ENCODE data around the gene FBXO3. TPM values are rescaled to one million over a fixed set of nuclear protein-coding genes. Genes with fewer than 3 reads are reported as not detected.
"Not testable (repeated sequence)": the region's sequence is repeated elsewhere in the genome, so short reads cannot be mapped to it uniquely, and the experiment has no call there.

FBXO3 gene
- total RNA-seq, 2 experiments from 2014 or later: 12.1 to 21.3 TPM

- Histone ChIP-seq H3K4me1 (ENCODE audit: insufficient read depth, low read length, poor library complexity, severe bottlenecking) (no peaks in the 10 kb centered on the region), H3K27ac (ENCODE audit: low read depth, low read length, poor library complexity, severe bottlenecking) (no peak overlapping the region), H3K79me2 (ENCODE audit: insufficient read depth, low read depth, low read length) (no peaks in the 10 kb centered on the region), H4K20me1 (ENCODE audit: insufficient read depth, low read length) (no peaks in the 10 kb centered on the region), H3K4me3 (ENCODE audit: low read depth, low read length, poor library complexity, severe bottlenecking) (no peak overlapping the region), H2AFZ (ENCODE audit: low read length) (no peak overlapping the region), H3K9me2 (ENCODE audit: insufficient read depth, low read length) (no peaks in the 10 kb centered on the region), H3K36me3 (ENCODE audit: insufficient read depth, low read length) (peaks cover 11% of the 10 kb centered on the region), H3K9me3 (ENCODE audit: low read length) (no peaks in the 10 kb centered on the region), H3K4me2 (ENCODE audit: low read length) (no peak overlapping the region)
- BruUV-seq (replicated peaks): no TSS peak
- intact Hi-C loops (cut with micrococcal nuclease; ENCODE audit: unreplicated experiment): no loop called here
- POLR2A ChIA-PET: interaction anchor here (0.9 kb wide), 1 partner anchor 33 kb away, joined by 4 read pairs; no protein-coding TSS in a partner anchor
- CTCF ChIA-PET (ENCODE audit: unreplicated experiment): no interaction called here
- DNase-seq (ENCODE audit: low spot score): no peak
- TF ChIP-seq EZH2phosphoT487 (IDR thresholded peaks at IDR 0.05; ENCODE audit: borderline replicate concordance, low read depth, low read length): no peak
- TF ChIP-seq, protein P1, sequence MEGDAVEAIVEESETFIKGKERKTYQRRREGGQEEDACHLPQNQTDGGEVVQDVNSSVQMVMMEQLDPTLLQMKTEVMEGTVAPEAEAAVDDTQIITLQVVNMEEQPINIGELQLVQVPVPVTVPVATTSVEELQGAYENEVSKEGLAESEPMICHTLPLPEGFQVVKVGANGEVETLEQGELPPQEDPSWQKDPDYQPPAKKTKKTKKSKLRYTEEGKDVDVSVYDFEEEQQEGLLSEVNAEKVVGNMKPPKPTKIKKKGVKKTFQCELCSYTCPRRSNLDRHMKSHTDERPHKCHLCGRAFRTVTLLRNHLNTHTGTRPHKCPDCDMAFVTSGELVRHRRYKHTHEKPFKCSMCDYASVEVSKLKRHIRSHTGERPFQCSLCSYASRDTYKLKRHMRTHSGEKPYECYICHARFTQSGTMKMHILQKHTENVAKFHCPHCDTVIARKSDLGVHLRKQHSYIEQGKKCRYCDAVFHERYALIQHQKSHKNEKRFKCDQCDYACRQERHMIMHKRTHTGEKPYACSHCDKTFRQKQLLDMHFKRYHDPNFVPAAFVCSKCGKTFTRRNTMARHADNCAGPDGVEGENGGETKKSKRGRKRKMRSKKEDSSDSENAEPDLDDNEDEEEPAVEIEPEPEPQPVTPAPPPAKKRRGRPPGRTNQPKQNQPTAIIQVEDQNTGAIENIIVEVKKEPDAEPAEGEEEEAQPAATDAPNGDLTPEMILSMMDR (conservative IDR thresholded peaks at IDR 0.05; ENCODE audit: low read length): no peak
These were observed 64.9 kb downstream of the FBXO3 start for GRCh38 chr11:33709466-33709865.

DNA sequence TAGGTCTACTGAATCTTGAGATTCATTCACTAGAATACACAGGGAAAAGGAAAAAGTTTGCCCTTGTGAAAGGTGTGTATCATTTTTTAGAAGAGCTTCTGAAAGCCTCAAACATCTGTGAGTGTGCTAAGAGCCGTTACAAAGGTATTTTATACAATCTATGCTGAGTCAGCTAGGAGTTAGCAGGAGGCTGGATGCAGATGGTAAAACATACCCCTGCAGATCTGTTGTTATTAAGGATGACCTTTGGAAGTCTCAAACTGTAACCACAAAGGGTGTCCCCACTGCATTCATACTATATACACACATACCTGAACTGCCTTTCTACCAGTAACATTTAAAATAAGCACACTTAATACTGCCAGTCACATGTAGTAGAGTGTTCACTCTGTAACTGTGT lies 65.3 kb downstream of the FBXO3 start:
- intact Hi-C loops (cut with micrococcal nuclease; ENCODE audit: unreplicated experiment): no loop called here
- TF ChIP-seq, protein P1 (conservative IDR thresholded peaks at IDR 0.05; ENCODE audit: low read length): no peak
- TF ChIP-seq EZH2phosphoT487 (IDR thresholded peaks at IDR 0.05; ENCODE audit: borderline replicate concordance, low read depth, low read length): no peak
- Histone ChIP-seq H3K9me2 (ENCODE audit: insufficient read depth, low read length) (no peaks in the 10 kb centered on the region), H3K9me3 (ENCODE audit: low read length) (no peaks in the 10 kb centered on the region), H3K4me2 (ENCODE audit: low read length) (no peak overlapping the region), H3K79me2 (ENCODE audit: insufficient read depth, low read depth, low read length) (no peaks in the 10 kb centered on the region), H3K4me3 (ENCODE audit: low read depth, low read length, poor library complexity, severe bottlenecking) (no peak overlapping the region), H3K36me3 (ENCODE audit: insufficient read depth, low read length) (peaks cover 11% of the 10 kb centered on the region), H2AFZ (ENCODE audit: low read length) (no peak overlapping the region), H3K4me1 (ENCODE audit: insufficient read depth, low read length, poor library complexity, severe bottlenecking) (no peaks in the 10 kb centered on the region), H4K20me1 (ENCODE audit: insufficient read depth, low read length) (no peaks in the 10 kb centered on the region), H3K27ac (ENCODE audit: low read depth, low read length, poor library complexity, severe bottlenecking) (no peak overlapping the region)
- BruUV-seq (replicated peaks): TSS peak; percentile 28
- DNase-seq (ENCODE audit: low spot score): no peak
- POLR2A ChIA-PET: no interaction called here
- CTCF ChIA-PET (ENCODE audit: unreplicated experiment): no interaction called here

DNA sequence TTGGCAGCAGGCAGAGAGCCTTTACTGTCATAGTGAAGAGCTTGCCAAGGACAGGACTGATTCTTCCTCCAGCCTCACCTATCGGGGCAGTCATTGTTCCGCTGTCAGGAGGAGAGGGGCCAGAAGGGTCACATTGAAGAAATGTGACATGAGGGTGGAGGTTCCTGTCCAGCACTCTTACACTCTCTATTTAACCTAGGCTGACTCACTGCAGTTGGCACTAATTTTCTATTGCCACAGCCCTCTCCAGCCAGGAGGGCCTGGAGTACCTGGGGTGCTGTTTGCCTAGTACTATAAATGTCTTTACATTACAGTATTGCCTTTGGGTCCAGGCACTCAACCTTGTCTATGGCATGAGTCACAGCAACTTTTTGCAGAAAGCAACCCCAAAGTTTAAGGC lies 66.5 kb downstream of the FBXO3 start:
- peaks cover 11% of the 10 kb centered on the region for H3K36me3 ChIP-seq (ENCODE audit: insufficient read depth, low read length)
- H4K20me1 ChIP-seq (ENCODE audit: insufficient read depth, low read length); H3K4me1 ChIP-seq (ENCODE audit: insufficient read depth, low read length, poor library complexity, severe bottlenecking); H3K79me2 ChIP-seq (ENCODE audit: insufficient read depth, low read depth, low read length); H3K4me3 ChIP-seq (ENCODE audit: low read depth, low read length, poor library complexity, severe bottlenecking); BruUV-seq (replicated peaks); H3K9me2 ChIP-seq (ENCODE audit: insufficient read depth, low read length); H3K9me3 ChIP-seq (ENCODE audit: low read length); CTCF ChIA-PET (ENCODE audit: unreplicated experiment); H2AFZ ChIP-seq (ENCODE audit: low read length); intact Hi-C loops (cut with micrococcal nuclease; ENCODE audit: unreplicated experiment); H3K4me2 ChIP-seq (ENCODE audit: low read length); H3K27ac ChIP-seq (ENCODE audit: low read depth, low read length, poor library complexity, severe bottlenecking); DNase-seq (ENCODE audit: low spot score): not testable (repeated sequence)
- POLR2A ChIA-PET: interaction anchor here (0.7 kb wide), 1 partner anchor 786 kb away, joined by 5 read pairs; no protein-coding TSS in a partner anchor

Data from OCI-LY7 (cell line).